ENCODE measurements around the gene SRRM4. TPM values are rescaled to one million over a fixed set of nuclear protein-coding genes. Genes with fewer than 3 reads are reported as not detected.

SRRM4 gene
- total and polyA plus RNA-seq, 4 donors = not detected

- TF ChIP-seq SP1 (IDR thresholded peaks at IDR 0.05) = no peak
- TF ChIP-seq TAF1 (conservative IDR thresholded peaks at IDR 0.05) = no peak
- TF ChIP-seq HNF4G (IDR thresholded peaks at IDR 0.05) = no peak
- TF ChIP-seq RXRA (IDR thresholded peaks at IDR 0.05) = no peak
- TF ChIP-seq JUND (IDR thresholded peaks at IDR 0.05) = no peak
- TF ChIP-seq YY1 (IDR thresholded peaks at IDR 0.05) = no peak
- Histone ChIP-seq H3K27ac (ENCODE audit: low read depth in 1 of 2, low read length in 2 of 2) (no peak overlapping the region), H3K36me3 (ENCODE audit: control insufficient read depth in 4 of 4, insufficient read depth in 3 of 4, low read depth in 1 of 4, low read length in 3 of 4) (no peaks in the 10 kb centered on the region), H3K27me3 (ENCODE audit: control insufficient read depth in 4 of 4, insufficient read depth in 4 of 4, low read length in 3 of 4) (peaks cover 0 to 12% (median 2%) of the 10 kb centered on the region in 4 donors), H3K9me3 (ENCODE audit: control insufficient read depth in 4 of 4, low read length in 3 of 4) (no peaks in the 10 kb centered on the region), H3K9ac (ENCODE audit: low read depth in 1 of 2, low read length in 2 of 2) (no peak overlapping the region), H3K4me3 (ENCODE audit: low read depth in 1 of 3, low read length in 3 of 3) (no peak overlapping the region), H3K4me1 (ENCODE audit: control insufficient read depth in 4 of 4, insufficient read depth in 4 of 4, low read length in 3 of 4) (no peaks in the 10 kb centered on the region)
- WGBS = 70% methylated on average over 3 of the region's 3 CpGs
- DNase-seq (ENCODE audit: low spot score) = no peak
Measured at GRCh38 chr12:119075222-119075787, 94.0 kb downstream of the SRRM4 start.

GRCh38 chr12:119075918-119076317 is 94.6 kb downstream of the SRRM4 start:
- no peak for TF ChIP-seq YY1 (IDR thresholded peaks at IDR 0.05)
- TF ChIP-seq GABPA (IDR thresholded peaks at IDR 0.05 in 1 of 2, conservative IDR thresholded peaks at IDR 0.05 in 1 of 2) = no peak
- TF ChIP-seq JUND (IDR thresholded peaks at IDR 0.05) = no peak
- no peak for TF ChIP-seq NR2F2 (IDR thresholded peaks at IDR 0.05)
- TF ChIP-seq FOXA1 (IDR thresholded peaks at IDR 0.05) = no peak
- TF ChIP-seq HNF4G (IDR thresholded peaks at IDR 0.05) = no peak
- no peak for TF ChIP-seq CTCF (IDR thresholded peaks at IDR 0.05; ENCODE audit: low read depth, low read length, missing input control)
- no peak for TF ChIP-seq RAD21 (IDR thresholded peaks at IDR 0.05)
- H3K9ac ChIP-seq (ENCODE audit: low read depth in 1 of 2, low read length in 2 of 2) = no peak overlapping the region
- H3K27ac ChIP-seq (ENCODE audit: low read depth in 1 of 2, low read length in 2 of 2) = no peak overlapping the region
- H3K4me1 ChIP-seq (ENCODE audit: control insufficient read depth in 4 of 4, insufficient read depth in 4 of 4, low read length in 3 of 4) = no peaks in the 10 kb centered on the region
- H3K36me3 ChIP-seq (ENCODE audit: control insufficient read depth in 4 of 4, insufficient read depth in 3 of 4, low read depth in 1 of 4, low read length in 3 of 4) = no peaks in the 10 kb centered on the region
- no peak overlapping the region for H3K4me3 ChIP-seq (ENCODE audit: low read depth in 1 of 3, low read length in 3 of 3)
- H3K27me3 ChIP-seq (ENCODE audit: control insufficient read depth in 4 of 4, insufficient read depth in 4 of 4, low read length in 3 of 4) = peaks cover 0 to 9% (median 2%) of the 10 kb centered on the region in 4 donors
- DNase-seq (ENCODE audit: low spot score) = no peak
- 94% methylated on average over 2 of the region's 2 CpGs for WGBS
- no peaks in the 10 kb centered on the region for H3K9me3 ChIP-seq (ENCODE audit: control insufficient read depth in 4 of 4, low read length in 3 of 4)

- no peak overlapping the region for H3K27ac ChIP-seq (ENCODE audit: low read depth in 1 of 2, low read length in 2 of 2)
- H3K36me3 ChIP-seq (ENCODE audit: control insufficient read depth in 4 of 4, insufficient read depth in 3 of 4, low read depth in 1 of 4, low read length in 3 of 4) = no peaks in the 10 kb centered on the region
- no peaks in the 10 kb centered on the region for H3K9me3 ChIP-seq (ENCODE audit: control insufficient read depth in 4 of 4, low read length in 3 of 4)
- DNase-seq (ENCODE audit: low spot score) = no peak
- H3K4me1 ChIP-seq (ENCODE audit: control insufficient read depth in 4 of 4, insufficient read depth in 4 of 4, low read length in 3 of 4) = no peaks in the 10 kb centered on the region
- H3K27me3 ChIP-seq (ENCODE audit: control insufficient read depth in 4 of 4, insufficient read depth in 4 of 4, low read length in 3 of 4) = peaks cover 0 to 12% (median 1%) of the 10 kb centered on the region in 4 donors
- no peak overlapping the region for H3K9ac ChIP-seq (ENCODE audit: low read depth in 1 of 2, low read length in 2 of 2)
- H3K4me3 ChIP-seq (ENCODE audit: low read depth in 1 of 3, low read length in 3 of 3) = no peak overlapping the region
- WGBS = 75% methylated on average over 8 of the region's 8 CpGs
- TF ChIP-seq NR2F2 (IDR thresholded peaks at IDR 0.05) = no peak
- TF ChIP-seq ATF3 (IDR thresholded peaks at IDR 0.05) = no peak
- TF ChIP-seq HNF4A (conservative IDR thresholded peaks at IDR 0.05) = no peak
- TF ChIP-seq FOXA1 (IDR thresholded peaks at IDR 0.05) = no peak
- TF ChIP-seq ZBTB33 (IDR thresholded peaks at IDR 0.05) = no peak
- no peak for TF ChIP-seq RAD21 (IDR thresholded peaks at IDR 0.05)
- no peak for TF ChIP-seq HNF4G (IDR thresholded peaks at IDR 0.05)
- TF ChIP-seq JUND (IDR thresholded peaks at IDR 0.05) = no peak
- TF ChIP-seq YY1 (IDR thresholded peaks at IDR 0.05) = no peak
- TF ChIP-seq REST (IDR thresholded peaks at IDR 0.05) = no peak
- TF ChIP-seq RXRA (IDR thresholded peaks at IDR 0.05) = no peak
- no peak for TF ChIP-seq CTCF (IDR thresholded peaks at IDR 0.05; ENCODE audit: low read depth, low read length, missing input control)
- no peak for TF ChIP-seq FOXA2 (IDR thresholded peaks at IDR 0.05)
- no peak for TF ChIP-seq GABPA (IDR thresholded peaks at IDR 0.05 in 1 of 2, conservative IDR thresholded peaks at IDR 0.05 in 1 of 2)
- no peak for TF ChIP-seq EGR1 (IDR thresholded peaks at IDR 0.05; ENCODE audit: low read depth in 2 of 2)
Measured at GRCh38 chr12:119079530-119079929, 98.2 kb downstream of the SRRM4 start.

Measured in liver (tissue), 9 donors.